HFF-Myc (cell line): ENCODE results near the gene APEX1.

Experiments used
- DNase-seq: peaks from one replicate; pipeline ENCODE4 v3.0.0-alpha.2; 2011; ENCODE audit warnings: low read depth; ENCODE audit errors: extremely low read depth
- H3K4me3 ChIP-seq: replicated peaks from 2 replicates; pipeline ENCODE4 v1.5.1; 2011; ENCODE audit warnings: low read depth, mild to moderate bottlenecking, control low read depth, low read length
- TF ChIP-seq, protein P1 (sequence below): IDR thresholded peaks from 2 replicates; pipeline ENCODE4 v1.5.1; 2012; ENCODE audit warnings: mild to moderate bottlenecking, low read depth, low read length, control low read depth; ENCODE audit errors: missing control alignments

The APEX1 gene

DNA sequence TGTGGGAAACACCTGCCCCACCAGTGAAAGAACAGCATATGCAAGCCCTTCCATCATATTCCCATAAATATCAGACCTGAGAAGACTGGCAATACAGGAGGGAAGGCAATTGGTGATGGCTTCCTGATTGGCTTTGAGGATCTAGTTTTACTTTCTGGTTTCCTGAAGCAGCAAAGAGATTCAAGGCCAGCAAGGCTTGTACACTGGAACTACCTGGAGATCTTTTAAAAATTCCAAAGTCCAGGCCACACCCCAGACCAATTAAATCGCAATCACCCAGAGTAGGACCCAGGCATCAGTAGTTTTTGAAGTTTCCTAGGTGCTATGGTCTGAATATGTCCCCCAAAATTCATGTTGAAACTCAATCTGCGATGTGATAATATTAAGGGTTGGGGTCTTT is 38.8 kb upstream of the APEX1 start:
- TF ChIP-seq, protein P1, sequence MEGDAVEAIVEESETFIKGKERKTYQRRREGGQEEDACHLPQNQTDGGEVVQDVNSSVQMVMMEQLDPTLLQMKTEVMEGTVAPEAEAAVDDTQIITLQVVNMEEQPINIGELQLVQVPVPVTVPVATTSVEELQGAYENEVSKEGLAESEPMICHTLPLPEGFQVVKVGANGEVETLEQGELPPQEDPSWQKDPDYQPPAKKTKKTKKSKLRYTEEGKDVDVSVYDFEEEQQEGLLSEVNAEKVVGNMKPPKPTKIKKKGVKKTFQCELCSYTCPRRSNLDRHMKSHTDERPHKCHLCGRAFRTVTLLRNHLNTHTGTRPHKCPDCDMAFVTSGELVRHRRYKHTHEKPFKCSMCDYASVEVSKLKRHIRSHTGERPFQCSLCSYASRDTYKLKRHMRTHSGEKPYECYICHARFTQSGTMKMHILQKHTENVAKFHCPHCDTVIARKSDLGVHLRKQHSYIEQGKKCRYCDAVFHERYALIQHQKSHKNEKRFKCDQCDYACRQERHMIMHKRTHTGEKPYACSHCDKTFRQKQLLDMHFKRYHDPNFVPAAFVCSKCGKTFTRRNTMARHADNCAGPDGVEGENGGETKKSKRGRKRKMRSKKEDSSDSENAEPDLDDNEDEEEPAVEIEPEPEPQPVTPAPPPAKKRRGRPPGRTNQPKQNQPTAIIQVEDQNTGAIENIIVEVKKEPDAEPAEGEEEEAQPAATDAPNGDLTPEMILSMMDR, result no peak
- DNase-seq, result no peak
- H3K4me3 ChIP-seq, result no peak overlapping the region

- no peak for DNase-seq
- H3K4me3 ChIP-seq, result no peak overlapping the region
- TF ChIP-seq, protein P1, result no peak
These were observed 37.5 kb upstream of the APEX1 start for GRCh38 chr14:20417250-20418186.

GRCh38 chr14:20418501-20418909 is 36.5 kb upstream of the APEX1 start:
- H3K4me3 ChIP-seq, result no peak overlapping the region
- no peak for DNase-seq
- TF ChIP-seq, protein P1, result no peak

DNA sequence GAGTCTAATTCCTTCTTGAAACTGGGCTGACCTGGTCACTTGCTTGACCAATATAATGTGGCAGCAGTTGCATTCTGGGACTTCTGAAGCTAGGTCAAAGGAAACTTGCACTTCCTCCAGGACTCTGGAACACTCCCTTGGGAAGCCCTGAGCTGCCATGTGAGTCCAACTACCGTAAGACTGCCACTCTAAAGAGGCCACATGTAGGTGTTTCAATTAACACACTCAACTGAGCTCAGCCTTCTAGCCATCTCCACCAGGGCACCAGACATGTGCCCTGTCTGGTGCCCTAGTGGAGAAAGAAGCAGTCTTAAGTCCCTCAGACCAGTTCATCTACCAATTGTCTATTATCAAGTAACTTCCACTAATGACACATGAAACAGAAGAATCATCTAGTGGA is 35.6 kb upstream of the APEX1 start:
- no peak overlapping the region for H3K4me3 ChIP-seq
- DNase-seq, result no peak
- TF ChIP-seq, protein P1, result no peak

GRCh38 chr14:20421267-20421666 is 33.8 kb upstream of the APEX1 start:
- TF ChIP-seq, protein P1, result no peak
- no peak for DNase-seq
- no peak overlapping the region for H3K4me3 ChIP-seq

- TF ChIP-seq, protein P1, result no peak
- no peak overlapping the region for H3K4me3 ChIP-seq
- no peak for DNase-seq
These were observed 32.1 kb upstream of the APEX1 start for GRCh38 chr14:20422886-20423285.
